ENCODE measurements around the gene ANKH.
"Not testable (repeated sequence)": the region's sequence is repeated elsewhere in the genome, so short reads cannot be mapped to it uniquely, and the experiment has no call there.

The ANKH gene

GRCh38 chr5:14851050-14851419, 20.5 kb downstream of the ANKH start:
- Histone ChIP-seq H3K4me1 (peaks cover 15% of the 10 kb centered on the region), H3K27me3 (no peaks in the 10 kb centered on the region), H3K4me3 (ENCODE audit: low read depth, low read length) (no peak overlapping the region; the same call in 1 of the 2 replicates), H3K36me3 (no peaks in the 10 kb centered on the region), H3K9me3 (no peaks in the 10 kb centered on the region)
- TF ChIP-seq CTCF (IDR thresholded peaks at IDR 0.05; ENCODE audit: low read depth, low read length): no peak
- DNase-seq: no peak

GRCh38 chr5:14850419-14851049, 21.0 kb downstream of the ANKH start:
- no peak for DNase-seq
- no peak for TF ChIP-seq CTCF (IDR thresholded peaks at IDR 0.05; ENCODE audit: low read depth, low read length)
- Histone ChIP-seq H3K4me3 (ENCODE audit: low read depth, low read length) (no peak overlapping the region; the same call in 1 of the 2 replicates), H3K36me3 (no peaks in the 10 kb centered on the region), H3K27me3 (no peaks in the 10 kb centered on the region), H3K4me1 (peaks cover 15% of the 10 kb centered on the region), H3K9me3 (no peaks in the 10 kb centered on the region)

DNA sequence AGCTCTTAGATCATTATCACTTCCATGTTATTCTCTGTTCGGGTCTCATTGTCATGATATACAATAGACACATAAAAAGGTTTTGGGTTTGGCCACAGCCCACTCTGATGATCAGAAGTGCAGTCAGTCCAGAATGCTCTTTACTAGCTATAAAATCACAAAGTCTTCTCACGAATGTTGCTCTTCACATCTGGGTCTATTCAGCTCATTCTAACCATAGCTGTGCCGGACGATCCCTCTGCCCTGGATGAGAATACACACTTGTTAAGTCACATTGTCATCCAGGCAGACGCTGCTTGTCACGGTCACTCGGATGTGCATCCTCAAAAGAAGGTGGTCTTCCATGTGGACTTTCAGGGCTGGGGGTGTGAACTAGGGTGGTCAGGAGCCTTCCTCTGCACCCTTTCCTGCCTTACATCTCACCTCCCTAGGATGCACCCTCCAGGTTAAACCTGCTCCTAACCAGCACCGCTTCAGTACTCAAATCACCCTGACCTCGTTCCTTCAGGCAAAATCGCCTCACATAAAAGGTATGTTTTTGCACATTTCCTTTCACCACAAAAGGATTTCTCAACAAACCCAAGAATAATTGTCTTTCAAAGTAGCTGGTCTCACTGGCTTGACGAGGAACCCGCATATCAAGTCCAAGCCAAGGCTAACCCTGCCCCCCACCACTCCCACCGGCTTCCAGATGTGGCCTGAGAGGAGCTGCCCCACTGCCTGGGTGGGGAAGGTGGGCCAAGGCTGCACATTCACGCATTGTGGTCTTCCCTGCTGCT, 21.9 kb downstream of the ANKH start:
- DNase-seq: no peak
- TF ChIP-seq CTCF (IDR thresholded peaks at IDR 0.05; ENCODE audit: low read depth, low read length): no peak
- Histone ChIP-seq H3K4me1 (peaks cover 15% of the 10 kb centered on the region), H3K27me3 (no peaks in the 10 kb centered on the region), H3K4me3 (ENCODE audit: low read depth, low read length) (no peak overlapping the region), H3K36me3 (no peaks in the 10 kb centered on the region), H3K9me3 (no peaks in the 10 kb centered on the region)

DNA sequence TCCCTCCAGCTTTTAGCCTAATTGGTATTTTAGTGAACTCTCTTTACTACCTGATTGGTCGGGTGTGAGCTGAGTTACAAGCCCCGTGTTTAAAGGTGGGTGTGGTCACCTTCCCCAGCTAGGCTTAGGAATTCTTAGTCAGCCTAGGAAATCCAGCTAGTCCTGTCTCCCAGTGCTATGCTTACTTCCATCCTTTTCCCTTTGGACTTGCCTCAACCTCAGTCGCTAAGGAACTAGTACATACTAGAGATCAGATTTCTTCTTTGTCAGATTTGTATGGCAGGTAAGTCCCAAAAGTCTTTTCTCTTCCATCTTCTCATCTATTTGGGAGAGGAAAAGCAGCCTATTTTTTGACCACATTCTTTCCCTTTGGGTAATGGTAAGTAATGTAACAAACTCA, 22.6 kb downstream of the ANKH start:
- not testable (repeated sequence) for H3K4me3 ChIP-seq (ENCODE audit: low read depth, low read length); H3K27me3 ChIP-seq; H3K9me3 ChIP-seq; H3K36me3 ChIP-seq; DNase-seq
- H3K4me1 ChIP-seq: peaks cover 15% of the 10 kb centered on the region

DNA sequence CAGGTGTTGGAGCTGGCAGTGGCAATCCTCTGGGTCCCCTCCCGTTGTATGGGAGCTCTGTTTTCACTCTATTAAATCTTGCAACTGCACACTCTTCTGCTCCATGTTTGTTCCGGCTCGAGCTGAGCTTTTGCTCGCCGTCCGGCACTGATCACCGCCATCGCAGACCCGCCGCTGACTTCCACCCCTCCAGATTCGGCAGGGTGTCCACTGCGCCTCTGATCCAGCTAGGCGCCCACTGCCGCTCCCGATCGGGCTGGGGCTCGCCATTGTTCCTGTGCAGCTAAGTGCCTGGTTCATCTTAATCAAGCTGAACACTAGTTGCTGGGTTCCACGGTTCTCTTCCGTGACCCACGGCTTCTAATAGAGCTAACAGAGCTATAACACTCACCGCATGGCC, 23.2 kb downstream of the ANKH start:
- Histone ChIP-seq H3K9me3 (no peaks in the 10 kb centered on the region), H3K4me3 (ENCODE audit: low read depth, low read length) (no peak overlapping the region), H3K27me3 (no peaks in the 10 kb centered on the region), H3K36me3 (no peaks in the 10 kb centered on the region), H3K4me1 (peaks cover 15% of the 10 kb centered on the region)
- DNase-seq: no peak
- TF ChIP-seq CTCF (IDR thresholded peaks at IDR 0.05; ENCODE audit: low read depth, low read length): no peak

DNA sequence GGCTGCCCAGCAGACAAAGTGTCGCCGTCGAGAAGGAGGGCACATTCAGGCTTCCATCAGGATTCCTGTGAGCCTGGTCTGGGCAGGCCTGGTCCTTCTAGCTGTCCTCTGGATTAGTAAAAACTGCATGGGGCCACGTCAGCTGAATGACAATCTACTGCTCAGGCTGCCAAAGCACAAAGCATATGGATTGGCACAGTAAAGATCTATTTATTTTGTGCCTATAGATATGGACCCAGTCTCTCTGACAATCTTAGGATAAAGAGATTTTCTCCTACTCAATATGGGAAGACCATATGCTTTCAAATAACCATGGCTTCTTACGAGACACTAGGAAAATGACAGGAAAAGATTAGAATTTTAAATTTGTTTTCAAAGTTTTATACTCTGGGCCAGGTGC, 24.1 kb downstream of the ANKH start:
- Histone ChIP-seq H3K9me3 (no peaks in the 10 kb centered on the region), H3K27me3 (no peaks in the 10 kb centered on the region), H3K4me1 (peaks cover 15% of the 10 kb centered on the region), H3K36me3 (no peaks in the 10 kb centered on the region), H3K4me3 (ENCODE audit: low read depth, low read length) (no peak overlapping the region)
- no peak for DNase-seq
- no peak for TF ChIP-seq CTCF (IDR thresholded peaks at IDR 0.05; ENCODE audit: low read depth, low read length)
